RWPE2 (cell line): ENCODE measurements around the gene DCTD.
A peak's percentile ranks its signal among the peaks of the same experiment; 100 is the strongest.

Source experiments
- ATAC-seq: fragments of 200-7000 bp; cut with Tn5 transposase; 3 replicates; pipeline ENCODE4 v1.9.1; 2021; ENCODE audit warnings: low read depth
- DNase-seq: peaks from one replicate; pipeline ENCODE4 v3.0.0-alpha.2; 2020; ENCODE audit warnings: low spot score
- H3K27ac ChIP-seq: fragments of 450-650 bp; 2 replicates; pipeline ENCODE4 v1.5.1; 2017; ENCODE audit warnings: mild to moderate bottlenecking; ENCODE audit not compliant: poor library complexity, severe bottlenecking
- H3K27me3 ChIP-seq: fragments of 250-450 bp; sonication (Bioruptor Pico); 2 replicates; pipeline ENCODE4 v1.5.1; 2021; ENCODE audit warnings: mild to moderate bottlenecking, moderate library complexity; ENCODE audit not compliant: insufficient read depth, poor library complexity, severe bottlenecking
- H3K36me3 ChIP-seq: fragments of 250-450 bp; sonication (Bioruptor Pico); 2 replicates; pipeline ENCODE4 v1.5.1; 2020; ENCODE audit warnings: low read depth, mild to moderate bottlenecking, moderate library complexity
- H3K4me1 ChIP-seq: fragments of 250-450 bp; sonication (Bioruptor Pico); 2 replicates; pipeline ENCODE4 v1.5.1; 2021; ENCODE audit warnings: mild to moderate bottlenecking, moderate library complexity; ENCODE audit not compliant: insufficient read depth, poor library complexity, severe bottlenecking
- H3K4me3 ChIP-seq: fragments of 250-450 bp; sonication (Bioruptor Pico); 2 replicates; pipeline ENCODE4 v1.5.1; 2021; ENCODE audit warnings: mild to moderate bottlenecking, moderate library complexity; ENCODE audit not compliant: severe bottlenecking
- H3K9me3 ChIP-seq: fragments of 250-450 bp; sonication (Bioruptor Pico); 2 replicates; pipeline ENCODE4 v1.5.1; 2021; ENCODE audit warnings: mild to moderate bottlenecking, moderate library complexity; ENCODE audit not compliant: severe bottlenecking
- TF ChIP-seq, protein P1 (sequence below): fragments of 450-650 bp; IDR thresholded peaks from one replicate; pipeline ENCODE4 v1.5.1; 2017; ENCODE audit warnings: mild to moderate bottlenecking, moderate library complexity; ENCODE audit not compliant: poor library complexity, severe bottlenecking

Gene DCTD

GRCh38 chr4:182931691-182932345 is 14.6 kb upstream of the DCTD start:
- no peaks in the 10 kb centered on the region for H3K4me1 ChIP-seq
- ATAC-seq = no peak
- H3K9me3 ChIP-seq = no peaks in the 10 kb centered on the region
- H3K4me3 ChIP-seq = no peak overlapping the region
- H3K27ac ChIP-seq = no peak overlapping the region
- no peak for DNase-seq
- TF ChIP-seq, protein P1, sequence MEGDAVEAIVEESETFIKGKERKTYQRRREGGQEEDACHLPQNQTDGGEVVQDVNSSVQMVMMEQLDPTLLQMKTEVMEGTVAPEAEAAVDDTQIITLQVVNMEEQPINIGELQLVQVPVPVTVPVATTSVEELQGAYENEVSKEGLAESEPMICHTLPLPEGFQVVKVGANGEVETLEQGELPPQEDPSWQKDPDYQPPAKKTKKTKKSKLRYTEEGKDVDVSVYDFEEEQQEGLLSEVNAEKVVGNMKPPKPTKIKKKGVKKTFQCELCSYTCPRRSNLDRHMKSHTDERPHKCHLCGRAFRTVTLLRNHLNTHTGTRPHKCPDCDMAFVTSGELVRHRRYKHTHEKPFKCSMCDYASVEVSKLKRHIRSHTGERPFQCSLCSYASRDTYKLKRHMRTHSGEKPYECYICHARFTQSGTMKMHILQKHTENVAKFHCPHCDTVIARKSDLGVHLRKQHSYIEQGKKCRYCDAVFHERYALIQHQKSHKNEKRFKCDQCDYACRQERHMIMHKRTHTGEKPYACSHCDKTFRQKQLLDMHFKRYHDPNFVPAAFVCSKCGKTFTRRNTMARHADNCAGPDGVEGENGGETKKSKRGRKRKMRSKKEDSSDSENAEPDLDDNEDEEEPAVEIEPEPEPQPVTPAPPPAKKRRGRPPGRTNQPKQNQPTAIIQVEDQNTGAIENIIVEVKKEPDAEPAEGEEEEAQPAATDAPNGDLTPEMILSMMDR = no peak
- H3K36me3 ChIP-seq = no peaks in the 10 kb centered on the region
- no peaks in the 10 kb centered on the region for H3K27me3 ChIP-seq

GRCh38 chr4:182930889-182931288 is 13.7 kb upstream of the DCTD start:
- Histone ChIP-seq H3K27ac (no peak overlapping the region), H3K27me3 (no peaks in the 10 kb centered on the region), H3K4me3 (no peak overlapping the region), H3K9me3 (no peaks in the 10 kb centered on the region), H3K36me3 (no peaks in the 10 kb centered on the region), H3K4me1 (no peaks in the 10 kb centered on the region)
- ATAC-seq (no peak), DNase-seq (no peak)
- TF ChIP-seq, protein P1 = no peak

GRCh38 chr4:182929296-182929695 is 12.1 kb upstream of the DCTD start:
- no peaks in the 10 kb centered on the region for H3K36me3 ChIP-seq
- H3K9me3 ChIP-seq = no peaks in the 10 kb centered on the region
- H3K4me1 ChIP-seq = no peaks in the 10 kb centered on the region
- DNase-seq = no peak
- ATAC-seq = peak; percentile 58; the same call in 2 of the 3 replicates
- TF ChIP-seq, protein P1 = no peak
- no peaks in the 10 kb centered on the region for H3K27me3 ChIP-seq
- H3K27ac ChIP-seq = no peak overlapping the region
- H3K4me3 ChIP-seq = no peak overlapping the region

- no peak for DNase-seq
- H3K9me3 ChIP-seq = no peaks in the 10 kb centered on the region
- ATAC-seq = no peak
Measured at GRCh38 chr4:182928061-182928460, 10.9 kb upstream of the DCTD start.

GRCh38 chr4:182927505-182927904 is 10.3 kb upstream of the DCTD start:
- TF ChIP-seq, protein P1 = no peak
- no peak for ATAC-seq
- Histone ChIP-seq H3K4me3 (no peak overlapping the region), H3K27ac (no peak overlapping the region), H3K27me3 (no peaks in the 10 kb centered on the region), H3K9me3 (no peaks in the 10 kb centered on the region), H3K4me1 (no peaks in the 10 kb centered on the region), H3K36me3 (no peaks in the 10 kb centered on the region)
- DNase-seq = no peak

More at GRCh38 chr4:182928061-182928460, 10.9 kb upstream of the DCTD start:
- Histone ChIP-seq H3K4me3 (no peak overlapping the region), H3K4me1 (no peaks in the 10 kb centered on the region), H3K36me3 (no peaks in the 10 kb centered on the region), H3K27ac (no peak overlapping the region), H3K27me3 (no peaks in the 10 kb centered on the region)
- TF ChIP-seq, protein P1 = no peak
